Activated CD8-positive, alpha-beta memory T cell treated with anti-CD3 and anti-CD28 coated beads, Interleukin-2, amount 50 U/mL, for 1 hour (primary cell): ENCODE results near the gene ZMYM1.
"Not testable (repeated sequence)": the region's sequence is repeated elsewhere in the genome, so short reads cannot be mapped to it uniquely, and the experiment has no call there.

ENCODE experiments used
- DNase-seq: peaks from one replicate; pipeline ENCODE4 v3.0.0-alpha.2; 2020; ENCODE audit errors: extremely low read depth

Gene ZMYM1

DNA sequence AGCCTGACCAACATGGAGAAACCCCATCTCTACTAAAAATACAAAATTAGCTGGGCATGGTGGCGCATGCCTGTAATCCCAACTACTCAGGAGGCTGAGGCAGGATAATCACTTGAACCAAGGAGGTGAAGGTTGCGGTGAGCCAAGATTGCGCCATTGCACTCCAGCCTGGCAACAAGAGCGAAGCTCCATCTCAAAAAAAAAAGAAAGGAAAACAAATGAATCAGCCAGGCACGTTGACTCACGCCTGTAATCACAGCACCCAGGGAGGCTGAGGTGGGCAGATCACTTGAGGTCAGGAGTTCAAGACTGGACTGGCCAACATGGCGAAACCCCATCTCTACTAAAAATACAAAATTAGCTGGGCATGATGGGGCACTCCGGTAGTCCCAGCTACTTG lies 2.8 kb upstream of the ZMYM1 start:
- not testable (repeated sequence) for DNase-seq

DNA sequence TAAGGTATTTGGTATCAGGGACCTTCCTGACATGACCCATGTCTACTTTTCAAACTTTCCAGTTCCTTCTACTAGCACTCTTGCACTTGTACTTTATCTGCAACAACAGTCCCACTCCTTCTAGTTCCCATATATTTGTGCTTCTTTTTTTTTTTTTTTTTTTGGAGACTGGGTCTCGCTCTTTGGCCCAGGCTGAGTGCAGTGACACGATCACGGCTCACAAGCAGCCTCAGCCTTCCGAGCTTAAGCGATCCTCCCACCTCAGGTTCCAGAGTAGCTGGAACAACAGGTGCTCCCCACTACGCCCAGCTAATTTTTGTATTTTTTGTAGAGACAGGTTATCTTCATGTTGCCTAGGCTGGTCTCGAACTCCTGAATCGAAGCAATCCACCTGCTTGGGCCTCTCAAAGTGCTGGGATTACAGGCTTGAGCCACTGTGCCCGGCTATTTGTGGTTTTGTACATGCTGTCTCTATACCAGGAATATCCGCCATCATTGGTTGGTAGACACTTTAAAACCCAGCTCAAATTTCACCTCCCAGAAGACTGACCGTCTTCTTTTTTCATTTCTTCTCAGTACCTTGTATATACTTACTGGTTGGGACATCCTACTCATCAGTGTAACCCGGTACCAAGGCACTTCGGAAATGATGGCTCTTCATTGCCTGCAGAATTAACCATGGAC lies 1.1 kb downstream of the ZMYM1 start:
- no peak for DNase-seq

DNA sequence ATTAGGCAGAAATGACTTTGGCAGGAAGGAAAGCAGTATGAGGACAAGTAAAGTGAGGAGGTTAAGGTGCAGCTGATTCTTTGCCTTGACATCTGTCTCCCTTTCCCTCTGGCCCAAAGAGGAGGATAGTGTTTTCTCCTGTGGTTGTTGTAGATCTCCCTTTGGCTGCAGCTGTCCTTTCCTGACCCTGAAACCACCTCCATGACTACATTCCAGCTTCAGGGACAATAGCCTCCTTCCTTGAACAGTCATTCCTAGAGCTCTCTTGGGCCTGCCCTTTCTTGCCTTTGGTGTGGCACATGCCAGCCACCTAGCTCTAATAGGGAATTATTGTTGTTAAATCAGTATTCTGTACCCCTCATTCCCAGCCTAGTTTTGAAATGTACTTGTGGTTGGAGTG lies 6.2 kb downstream of the ZMYM1 start:
- no peak for DNase-seq

DNA sequence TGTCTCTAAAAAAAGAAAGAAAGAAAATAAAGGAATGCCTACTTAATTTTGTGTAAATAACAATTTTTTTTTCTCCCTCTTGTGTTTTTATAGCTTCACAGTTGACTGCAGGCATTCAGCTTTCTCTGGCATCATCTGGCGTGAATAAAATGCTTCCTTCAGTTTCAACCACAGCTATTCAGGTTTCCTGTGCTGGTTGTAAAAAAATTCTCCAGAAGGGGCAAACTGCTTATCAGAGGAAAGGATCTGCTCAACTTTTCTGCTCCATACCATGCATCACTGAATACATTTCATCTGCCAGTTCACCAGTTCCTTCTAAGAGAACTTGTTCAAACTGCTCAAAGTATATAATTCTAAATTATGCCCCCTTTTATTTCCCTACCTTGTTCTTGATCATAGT lies 18.0 kb downstream of the ZMYM1 start:
- DNase-seq = no peak

DNA sequence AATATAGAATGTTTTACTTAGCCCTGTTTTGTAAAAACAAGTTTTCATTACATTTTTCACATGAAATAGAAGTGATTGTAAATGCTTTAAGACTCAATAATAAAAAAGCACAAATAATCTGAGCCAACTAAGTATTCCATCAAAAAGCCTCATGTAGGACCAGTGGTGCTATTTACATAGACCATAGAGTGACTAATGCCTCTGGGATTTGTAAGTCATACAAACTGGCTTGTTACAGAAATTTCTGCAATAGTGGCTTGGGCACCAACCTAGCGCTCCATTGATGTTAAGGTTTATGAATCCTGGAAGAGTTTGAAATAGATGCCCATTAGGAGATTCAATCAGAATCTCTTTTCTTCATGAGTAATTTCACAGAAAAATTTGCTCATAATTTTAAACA lies 31.9 kb downstream of the ZMYM1 start:
- no peak for DNase-seq

DNA sequence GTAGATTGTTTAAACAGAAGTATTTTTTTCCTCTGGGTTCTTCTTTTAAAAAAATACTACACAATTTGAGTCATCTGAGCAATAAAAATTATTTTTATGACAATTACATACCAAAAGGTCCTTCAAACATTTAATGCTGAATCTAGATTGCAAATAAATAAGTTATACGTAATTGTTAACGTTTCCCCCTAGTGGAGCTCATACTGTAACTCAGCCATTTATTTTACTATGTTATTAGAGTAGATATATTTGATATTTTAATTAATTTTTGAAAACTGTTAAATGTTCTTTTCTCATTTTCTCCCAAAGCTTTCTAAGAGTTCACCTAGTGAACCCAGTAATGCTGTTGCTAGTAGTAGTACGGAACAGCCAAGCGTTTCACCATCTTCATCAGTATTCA lies 33.5 kb downstream of the ZMYM1 start:
- DNase-seq = no peak

DNA sequence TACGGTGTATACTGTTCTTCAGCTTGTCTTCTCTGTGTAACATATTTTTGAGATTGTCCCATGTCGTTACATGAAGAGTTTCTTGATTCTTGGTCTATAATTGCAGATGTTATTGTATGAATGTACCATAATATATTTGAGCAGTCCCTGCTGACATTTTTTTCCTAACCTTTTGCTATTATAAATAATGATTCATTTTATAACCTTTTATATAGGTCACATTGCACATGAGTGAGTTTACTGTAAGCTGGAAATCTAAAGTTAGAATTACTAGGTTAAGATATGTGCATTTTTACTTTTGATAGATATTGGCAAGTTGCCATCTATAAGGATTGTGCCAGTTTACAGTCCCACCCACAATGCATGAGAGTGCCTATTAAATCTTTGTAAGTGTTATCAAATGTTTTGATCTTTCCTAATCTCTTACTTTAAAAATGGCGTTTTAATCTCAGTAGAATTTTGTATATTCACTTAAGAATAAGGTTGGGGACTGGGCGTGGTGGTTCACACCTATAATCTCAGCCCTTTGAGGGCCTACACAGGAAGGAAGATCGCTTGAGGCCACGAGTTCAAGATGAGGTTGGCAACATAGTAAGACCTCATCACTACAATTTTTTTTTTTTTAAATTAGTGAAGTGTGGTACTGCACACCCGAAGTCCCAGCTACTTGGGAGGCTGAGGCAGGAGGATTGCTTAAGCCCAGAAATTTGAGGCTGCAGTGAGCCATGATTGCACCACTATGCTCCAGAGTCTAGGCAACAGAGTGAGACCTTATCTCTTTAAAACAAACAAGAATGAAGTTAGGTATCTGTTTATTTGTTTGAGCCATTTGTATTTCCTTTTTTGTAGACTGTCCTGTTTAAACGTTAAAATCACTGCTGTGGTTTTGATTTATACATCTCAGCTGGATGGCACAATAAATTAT lies 36.5 kb downstream of the ZMYM1 start:
- no peak for DNase-seq

DNA sequence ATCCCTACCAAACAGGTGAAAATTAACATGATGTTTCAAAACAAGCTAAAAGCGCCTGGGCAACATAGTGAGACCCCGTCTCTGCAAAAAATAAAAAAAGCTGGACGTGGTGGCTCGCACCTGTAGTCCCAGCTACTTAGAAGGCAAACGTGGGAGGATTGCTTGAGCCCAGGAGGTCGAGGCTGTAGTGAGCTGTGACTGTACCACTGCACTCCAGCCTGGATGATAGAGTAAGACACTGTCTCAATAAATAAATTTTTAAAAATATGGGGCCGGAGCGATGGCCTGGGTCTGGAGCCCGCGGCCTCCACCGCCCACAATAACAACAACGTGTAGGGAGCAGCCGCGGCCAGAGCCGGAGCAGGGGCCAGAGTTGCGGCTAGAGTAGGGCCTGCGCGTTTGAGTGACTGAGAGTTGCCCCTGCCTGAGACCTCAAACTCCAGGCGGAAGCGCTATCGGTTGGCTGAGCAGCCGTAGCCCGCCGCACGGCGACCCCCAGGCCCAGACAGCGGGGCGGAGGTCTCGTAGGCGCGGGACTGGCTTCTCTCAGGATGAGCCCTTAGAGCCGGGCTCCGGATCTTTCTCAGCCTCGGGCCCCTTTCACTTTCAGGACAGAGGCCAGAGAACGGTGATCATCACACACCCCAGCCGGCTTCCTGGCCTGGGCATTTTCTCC lies 41.4 kb downstream of the ZMYM1 start:
- DNase-seq = no peak

DNA sequence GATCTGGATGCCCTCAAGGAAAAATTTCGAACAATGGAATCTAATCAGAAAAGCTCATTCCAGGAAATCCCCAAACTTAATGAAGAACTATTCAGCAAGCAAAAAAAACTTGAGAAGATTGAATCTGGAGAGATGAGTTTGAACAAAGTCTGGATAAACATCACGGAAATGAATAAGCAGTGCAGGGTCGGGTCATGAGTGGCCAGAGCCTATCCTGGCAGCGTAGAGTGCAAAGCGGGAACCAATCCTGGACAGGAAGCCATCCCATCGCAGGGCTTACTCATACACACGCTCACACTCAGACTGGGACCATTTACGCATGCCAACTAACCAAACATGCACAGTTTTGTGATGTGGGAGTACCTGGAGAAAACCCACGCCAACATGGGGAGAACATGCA lies 43.1 kb downstream of the ZMYM1 start:
- no peak for DNase-seq

DNA sequence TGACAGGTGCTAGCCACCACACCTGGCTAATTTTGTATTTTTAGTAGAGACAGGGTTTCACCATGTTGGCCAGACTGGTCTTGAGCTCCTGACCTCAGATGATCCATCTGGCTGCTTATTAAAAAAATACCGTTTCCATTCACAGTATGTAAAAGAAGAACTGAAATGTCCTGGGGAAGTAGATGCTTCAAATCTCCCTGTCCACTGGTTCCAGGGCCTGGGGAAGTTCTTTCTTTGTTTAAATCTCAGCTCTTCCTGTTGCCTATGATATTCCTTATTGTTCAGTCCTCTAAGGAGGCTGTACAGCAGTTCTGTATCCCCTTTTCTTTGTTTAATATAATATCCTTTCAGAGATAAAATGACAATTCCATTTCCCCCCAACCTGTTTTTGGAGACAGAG lies 47.4 kb downstream of the ZMYM1 start:
- no peak for DNase-seq

DNA sequence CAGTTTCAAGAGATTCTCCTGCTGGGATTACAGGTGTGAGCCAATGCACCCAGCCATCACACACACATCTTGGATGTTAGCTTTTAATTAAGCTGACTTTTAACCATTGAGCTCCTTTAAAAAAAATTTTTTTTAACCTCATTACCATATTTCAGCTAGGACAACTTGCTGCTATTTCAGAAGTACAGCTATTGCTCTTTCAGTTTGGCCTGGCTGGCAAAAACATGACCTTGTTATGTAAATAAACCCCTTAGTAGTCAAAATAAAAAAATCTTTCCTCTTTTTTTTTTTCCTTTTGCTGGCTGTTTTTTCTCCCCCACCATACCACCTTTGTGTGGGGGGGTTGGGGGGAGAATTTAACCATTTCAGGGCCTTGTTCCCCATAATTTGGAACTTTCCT lies 49.9 kb downstream of the ZMYM1 start:
- no peak for DNase-seq

DNA sequence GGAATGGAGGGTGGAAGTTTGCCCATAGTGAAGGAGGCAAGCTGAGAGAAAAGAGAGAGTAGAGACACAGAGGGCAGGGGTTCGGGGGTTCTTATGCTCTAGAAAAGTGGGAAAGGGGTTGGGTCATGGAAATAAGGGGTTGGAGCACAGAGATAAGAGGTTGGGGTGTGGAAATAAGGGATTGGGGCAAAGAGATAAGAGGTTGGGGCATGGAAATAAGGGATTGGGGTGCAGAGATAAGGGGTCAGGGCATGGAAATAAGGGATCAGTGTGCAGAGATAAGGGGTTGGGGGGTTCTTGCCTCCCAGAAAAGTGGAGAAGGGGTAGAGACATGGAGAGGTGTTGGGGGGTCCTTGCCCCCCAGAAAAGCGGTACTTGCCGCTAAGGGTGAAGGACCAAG lies 57.6 kb downstream of the ZMYM1 start:
- no peak for DNase-seq

DNA sequence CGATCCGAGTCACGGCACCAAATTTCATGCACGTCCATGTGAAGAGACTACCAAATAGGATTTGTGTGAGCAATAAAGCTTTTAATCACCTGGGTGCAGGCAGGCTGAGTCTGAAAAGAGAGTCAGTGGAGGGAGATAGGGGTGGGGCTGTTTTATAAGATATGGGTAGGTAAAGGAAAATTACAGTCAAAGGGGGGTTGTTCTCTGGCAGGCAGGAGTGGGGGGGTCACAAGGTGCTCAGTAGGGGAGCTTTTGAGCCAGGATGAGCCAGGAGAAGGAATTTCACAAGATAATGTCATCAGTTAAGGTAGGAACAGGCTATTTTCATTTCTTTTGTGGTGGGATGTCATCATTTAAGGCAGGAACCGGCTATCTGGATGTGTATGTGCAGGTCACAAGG lies 58.4 kb downstream of the ZMYM1 start:
- not testable (repeated sequence) for DNase-seq

DNA sequence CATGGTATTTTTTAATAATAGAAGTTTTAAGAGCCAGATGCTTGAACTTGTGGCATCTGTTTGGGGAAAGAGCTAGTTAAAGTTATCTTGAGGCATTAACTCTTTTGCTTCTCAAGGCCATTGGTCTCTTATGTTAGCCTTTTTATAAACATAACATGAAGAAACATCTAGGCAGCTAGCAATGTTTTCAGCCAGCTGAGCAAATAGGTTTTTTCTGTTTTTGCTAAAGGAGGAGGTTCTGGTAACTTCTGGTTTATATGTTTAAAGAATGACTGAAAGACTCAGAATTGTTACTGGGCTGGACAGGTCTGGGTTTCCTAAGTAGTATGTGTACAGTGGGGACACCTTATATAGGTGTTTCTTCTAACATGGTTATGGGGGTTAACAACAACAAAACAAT lies 63.1 kb downstream of the ZMYM1 start:
- DNase-seq = not testable (repeated sequence)

DNA sequence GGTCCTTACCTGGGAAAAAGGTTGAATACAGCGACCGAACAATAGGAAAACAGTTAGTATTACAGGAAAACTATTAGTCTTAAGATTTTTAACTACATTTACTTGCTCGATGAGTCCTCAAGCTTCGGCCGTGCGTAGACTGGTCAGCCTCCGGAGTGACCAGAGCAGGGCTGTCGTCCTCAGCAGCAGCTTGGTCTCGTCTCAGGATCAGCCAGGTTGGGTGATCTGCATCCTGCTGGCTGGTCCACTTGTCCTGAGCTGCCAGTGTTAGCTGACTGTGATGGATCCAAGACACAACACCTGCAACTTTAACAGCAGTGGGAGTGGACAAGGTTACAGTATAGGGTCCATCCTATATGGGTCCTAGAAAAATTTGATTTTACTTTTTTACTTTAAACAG lies 63.5 kb downstream of the ZMYM1 start:
- not testable (repeated sequence) for DNase-seq

DNA sequence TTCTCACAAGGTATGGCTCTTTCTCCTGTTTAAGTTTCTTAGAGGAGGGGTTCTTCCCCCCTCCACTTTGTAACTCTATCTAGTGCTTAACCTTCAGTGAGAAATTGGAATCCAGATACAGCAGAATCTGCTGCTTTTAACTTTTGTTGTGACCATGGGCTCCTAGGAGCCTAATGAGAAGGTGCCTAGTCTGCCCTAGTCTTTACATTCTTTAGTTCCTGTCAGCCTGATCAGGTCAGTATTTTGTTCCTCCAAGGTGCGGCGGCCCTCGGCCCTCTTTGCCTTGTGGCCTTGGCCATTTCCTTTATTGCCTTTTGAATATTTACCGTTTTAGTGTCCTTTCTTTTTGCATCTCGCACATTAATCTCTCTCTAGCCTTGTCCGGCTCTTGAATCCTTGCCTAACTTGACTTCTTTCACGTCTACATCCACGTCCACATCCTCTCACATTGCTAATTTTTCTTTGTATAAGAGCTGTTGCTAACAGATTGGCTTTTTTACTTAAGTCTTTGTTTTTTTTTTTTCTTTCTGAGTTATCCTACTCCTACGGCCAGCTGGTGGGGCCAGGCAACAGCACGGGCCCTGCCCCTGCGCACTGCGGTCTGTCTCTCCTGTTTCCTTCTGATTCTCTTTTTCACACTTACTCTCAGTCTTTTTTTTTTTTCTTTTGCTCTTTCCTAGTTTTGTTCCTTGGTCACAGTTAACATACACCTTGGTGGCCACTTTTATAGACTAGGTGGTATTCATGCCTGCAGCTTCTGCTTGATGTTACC lies 64.7 kb downstream of the ZMYM1 start:
- no peak for DNase-seq

DNA sequence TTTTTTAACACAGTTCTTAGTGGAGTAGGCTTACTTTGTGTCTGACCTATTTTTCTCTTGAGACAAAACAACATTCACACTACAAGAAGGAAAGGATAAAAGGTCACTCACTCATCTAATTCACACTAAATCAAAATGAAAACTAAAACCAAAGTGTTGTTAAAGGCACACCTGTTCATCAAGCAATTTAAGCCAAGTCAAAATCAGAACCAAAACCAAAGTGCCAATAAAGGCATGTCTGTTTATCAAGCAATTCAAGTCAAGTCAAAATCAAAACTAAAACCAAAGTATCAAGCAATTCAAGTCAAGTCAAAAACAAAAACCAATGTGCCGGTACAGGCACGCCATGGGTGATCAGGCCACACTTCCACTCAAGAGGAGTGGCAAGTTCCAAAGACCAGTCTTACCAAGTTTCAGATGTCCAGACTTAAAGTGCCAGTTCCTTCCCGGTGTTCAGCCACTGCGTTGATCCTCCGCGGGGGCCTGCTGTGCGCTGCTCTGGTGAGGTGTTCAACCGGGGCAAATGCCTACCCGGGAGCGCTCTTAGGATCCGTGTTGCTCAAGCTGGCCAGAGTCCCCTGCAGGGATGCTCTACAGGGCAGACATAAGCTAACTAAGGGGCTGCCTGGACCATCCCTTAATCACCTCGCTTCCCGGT lies 66.8 kb downstream of the ZMYM1 start:
- not testable (repeated sequence) for DNase-seq

DNA sequence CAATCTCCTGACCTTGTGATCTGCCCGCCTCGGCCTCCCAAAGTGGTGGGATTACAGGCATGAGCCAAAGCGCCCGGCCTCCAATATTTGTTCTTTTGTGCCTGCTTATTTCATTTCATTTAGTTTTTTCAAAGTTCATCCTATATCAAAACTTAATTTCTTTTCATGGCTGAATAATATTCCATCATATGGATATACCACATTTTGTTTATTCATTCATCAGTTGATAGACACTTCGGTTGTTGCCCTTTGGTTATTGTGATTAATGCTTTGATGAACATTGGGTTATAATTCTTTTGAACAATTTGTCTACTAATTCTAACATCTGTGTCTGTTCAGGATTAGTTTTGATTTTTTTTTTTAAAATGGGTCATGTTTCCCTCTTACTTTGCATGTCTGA lies 72.0 kb downstream of the ZMYM1 start:
- DNase-seq = no peak

DNA sequence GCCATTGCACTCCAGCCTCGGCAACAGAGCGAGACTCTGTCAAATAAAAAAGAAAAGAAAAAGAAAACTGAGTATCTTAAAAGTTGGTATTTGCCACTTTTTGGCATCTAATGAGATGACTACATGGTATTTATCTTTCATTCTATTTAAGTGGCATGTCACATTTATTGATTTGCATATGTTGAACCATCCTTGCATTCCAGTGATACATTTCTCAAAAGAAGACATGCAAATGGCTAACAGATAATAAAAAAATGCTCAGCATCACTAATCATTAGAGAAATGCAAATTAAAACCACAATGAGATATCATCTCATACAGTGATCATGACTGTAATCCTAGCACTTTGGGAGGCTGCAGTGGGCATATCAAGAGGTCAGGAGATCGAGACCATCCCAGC lies 85.7 kb downstream of the ZMYM1 start:
- no peak for DNase-seq
